GM12878 (cell line): Measurements from ENCODE around the gene VWA8. TPM values are rescaled to one million over a fixed set of nuclear protein-coding genes. Genes with fewer than 3 reads are reported as not detected.

Experiments
- ATAC-seq: fragments of 200-7000 bp; cut with Tn5 transposase; 3 replicates; pipeline ENCODE4 v1.9.1; 2020; ENCODE audit warnings: mild to moderate bottlenecking, moderate library complexity
- BruUV-seq: library from RNA; stranded (reverse); fragments of 400-500 nt; replicated peaks from 2 replicates; lab custom pipeline; 2021; lab: Mats Ljungman, UMichigan
- CTCF ChIA-PET: fragments of 300-600 bp; sonication (Branson Sonifier 250); formaldehyde crosslinking; extraction: SDS; loops from one replicate; lab custom pipeline; 2021; ENCODE audit warnings: inconsistent platforms; lab: Yijun Ruan, JAX
- POLR2A ChIA-PET: fragments of 350-600 bp; formaldehyde crosslinking; extraction: SDS; loops from one replicate; lab custom pipeline; 2021; ENCODE audit warnings: inconsistent platforms; lab: Charles Lee
- RAD21 ChIA-PET: fragments of 300-600 bp; sonication (Branson Sonifier 250); formaldehyde crosslinking; loops from one replicate; lab custom pipeline; 2023; ENCODE audit warnings: antibody characterized with exemption; ENCODE audit not compliant: unreplicated experiment; lab: Charles Lee
- SMC1A ChIA-PET: fragments of 300-600 bp; sonication (Branson Sonifier 250); formaldehyde crosslinking; loops from one replicate; lab custom pipeline; 2023; ENCODE audit not compliant: unreplicated experiment, uncharacterized antibody; lab: Charles Lee
- DNase-seq: peaks from one replicate; pipeline ENCODE4 v3.0.0-alpha.2; 2011; ENCODE audit warnings: low read depth, low spot score
- FAIRE-seq: peaks from 3 replicates; lab custom pipeline; 2011; peaks lifted over from hg19 to GRCh38; lab: Jason Lieb, UNC
- H2AFZ ChIP-seq: 2 replicates; pipeline ENCODE4 v1.6.0; 2011; ENCODE audit warnings: low read depth, low read length, control low read depth; ENCODE audit not compliant: control insufficient read depth
- H3K27ac ChIP-seq: 2 replicates; pipeline ENCODE4 v1.5.1; 2011; ENCODE audit warnings: control low read depth; ENCODE audit not compliant: control insufficient read depth, insufficient read depth
- H3K27me3 ChIP-seq, 2 experiments: replicated peaks in 1 of 2; 2 replicates each; pipeline versions ENCODE4 v1.6.0 to v1.6.1; 2011; ENCODE audit warnings: low read length in 1 of 2; ENCODE audit not compliant: control insufficient read depth in 2 of 2, insufficient read depth in 2 of 2
- H3K36me3 ChIP-seq, 2 experiments: 2 replicates each; pipeline ENCODE4 v1.5.1; 2011; ENCODE audit warnings: low read length in 1 of 2; ENCODE audit not compliant: control insufficient read depth in 2 of 2, insufficient read depth in 2 of 2
- H3K4me1 ChIP-seq: 2 replicates; pipeline ENCODE4 v1.6.1; 2011; ENCODE audit warnings: mild to moderate bottlenecking, low read length, moderate library complexity, mixed read lengths; ENCODE audit not compliant: control insufficient read depth, insufficient read depth
- H3K4me2 ChIP-seq: 2 replicates; pipeline ENCODE4 v1.6.0; 2011; ENCODE audit warnings: control low read depth; ENCODE audit not compliant: control insufficient read depth, insufficient read depth
- H3K4me3 ChIP-seq: fragments of 200-600 bp; sonication (generic); 2 replicates; pipeline ENCODE4 v1.5.1; 2016
- H3K79me2 ChIP-seq: 2 replicates; pipeline ENCODE4 v1.6.0; 2011; ENCODE audit warnings: low read length; ENCODE audit not compliant: control insufficient read depth, insufficient read depth
- H3K9ac ChIP-seq: 2 replicates; pipeline ENCODE4 v1.8.0; 2011; ENCODE audit warnings: low read length, control low read depth, mixed read lengths; ENCODE audit not compliant: control insufficient read depth, insufficient read depth
- H3K9me3 ChIP-seq: replicated peaks from 3 replicates; pipeline ENCODE4 v1.5.1; 2011; ENCODE audit warnings: mild to moderate bottlenecking, low read length; ENCODE audit not compliant: control insufficient read depth, insufficient read depth
- H4K20me1 ChIP-seq: 2 replicates; pipeline ENCODE4 v1.6.0; 2011; ENCODE audit not compliant: control insufficient read depth, insufficient read depth
- TARDBP ChIP-seq: IDR thresholded peaks from 2 replicates; pipeline ENCODE4 v1.6.1; 2016; ENCODE audit warnings: borderline replicate concordance
- ZBED1 ChIP-seq: IDR thresholded peaks from 2 replicates; pipeline ENCODE4 v1.6.1; 2016; ENCODE audit warnings: borderline replicate concordance
- ZNF622 ChIP-seq: fragments of 450-650 bp; IDR thresholded peaks from 2 replicates; pipeline ENCODE4 v1.6.1; 2017; ENCODE audit warnings: mild to moderate bottlenecking, inconsistent platforms
- in situ Hi-C: fragments of 300-500 bp; cut with MboI; formaldehyde crosslinking; loops from 9 replicates; pipeline ENCODE4 v1.14.3; 2018; ENCODE audit warnings: mixed read lengths
- intact Hi-C: fragments of 100-400 bp; cut with micrococcal nuclease; formaldehyde crosslinking; loops from one replicate; pipeline ENCODE4 v1.14.2; 2022; ENCODE audit not compliant: unreplicated experiment
- polyA plus RNA-seq, 11 experiments: library from polyadenylated mRNA; depleted of rRNA in 4 of 11; unstranded in 6 of 11; stranded (reverse) in 5 of 11; fragments of >200 nt; fragmentation: Nextera tagmentation in 4 of 11; fragmentation: Illumina TruSeq in 1 of 11; extraction: Ambion mirVana in 4 of 11; extraction: Trizol in 1 of 11; gene quantifications; 1 replicate in 1 of 11; 2 replicates in 10 of 11; pipeline versions ENCODE4 v1.2.1 to v1.2.3, GENCODE V29; 2011 to 2016; ENCODE audit warnings: inconsistent platforms in 2 of 11, missing spikeins in 2 of 11, low read depth in 1 of 11
- total RNA-seq, 4 experiments: library from RNA; depleted of rRNA in 3 of 4; stranded (reverse); fragments of >200 nt in 3 of 4; fragmentation: Illumina TruSeq in 1 of 4; extraction: Trizol in 1 of 4; gene quantifications; 2 replicates each; pipeline versions ENCODE4 v1.2.1 to v1.2.3, GENCODE V29; 2013 to 2021
- TF ChIP-seq, protein P1 (sequence below): fragments of 150-350 bp; IDR thresholded peaks from 2 replicates; pipeline ENCODE4 v1.6.1; 2016; ENCODE audit warnings: low read depth, low read length

Gene VWA8
- total and polyA plus RNA-seq, 10 of the 15 experiments (the other 5 are each of a cell fraction or from before 2014, with no cell fraction given), result 3.0 to 21.8 (median 13.5) TPM

DNA sequence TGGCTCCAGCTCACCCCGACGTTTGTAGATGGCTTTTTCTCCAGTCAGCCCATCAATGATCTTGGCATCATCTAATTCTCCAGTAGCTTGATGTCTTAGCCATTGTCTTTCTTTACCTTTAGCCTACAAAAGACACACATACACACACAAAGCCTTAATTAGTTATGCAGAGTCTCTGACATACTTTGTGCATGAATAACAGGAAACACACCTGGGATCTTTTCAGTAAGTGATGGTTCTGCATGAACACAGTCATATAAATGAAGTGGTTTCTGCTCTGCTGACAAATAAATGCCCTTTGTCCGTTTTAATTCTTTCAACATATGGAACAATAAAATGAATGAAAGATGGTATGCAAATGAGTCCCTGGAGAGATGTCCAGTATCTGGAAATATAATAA lies 370.3 kb downstream of the VWA8 start (continued):
- no peak for TF ChIP-seq ZNF622
- TF ChIP-seq, all 136 proteins: peak for 0

DNA sequence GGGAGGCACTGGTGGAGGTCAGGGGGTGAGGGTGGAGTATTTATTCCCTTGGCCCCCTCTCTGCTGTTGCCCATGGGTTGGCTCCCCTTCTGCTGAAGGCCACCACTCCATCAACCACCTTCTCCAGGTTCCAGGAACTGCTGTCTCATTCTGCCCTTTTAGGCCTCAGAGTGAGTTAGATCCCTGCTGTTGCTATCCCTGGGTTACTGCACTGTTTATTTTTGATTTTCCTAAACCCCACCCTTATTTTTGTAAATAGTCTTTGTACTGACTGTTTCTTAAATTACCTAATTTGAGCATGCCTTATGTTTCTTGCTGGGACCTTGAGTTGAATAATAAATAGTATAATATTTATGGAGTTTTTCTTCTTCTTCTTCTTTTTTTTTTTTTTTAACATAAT lies 370.8 kb downstream of the VWA8 start:
- H3K27me3 ChIP-seq, result no peaks in the 10 kb centered on the region
- H2AFZ ChIP-seq, result no peak overlapping the region
- H3K9me3 ChIP-seq, result no peaks in the 10 kb centered on the region
- H3K9ac ChIP-seq, result no peak overlapping the region
- no peak overlapping the region for H3K4me2 ChIP-seq
- TF ChIP-seq ZBED1 (no peak), TARDBP (no peak)
- TF ChIP-seq, protein P1, sequence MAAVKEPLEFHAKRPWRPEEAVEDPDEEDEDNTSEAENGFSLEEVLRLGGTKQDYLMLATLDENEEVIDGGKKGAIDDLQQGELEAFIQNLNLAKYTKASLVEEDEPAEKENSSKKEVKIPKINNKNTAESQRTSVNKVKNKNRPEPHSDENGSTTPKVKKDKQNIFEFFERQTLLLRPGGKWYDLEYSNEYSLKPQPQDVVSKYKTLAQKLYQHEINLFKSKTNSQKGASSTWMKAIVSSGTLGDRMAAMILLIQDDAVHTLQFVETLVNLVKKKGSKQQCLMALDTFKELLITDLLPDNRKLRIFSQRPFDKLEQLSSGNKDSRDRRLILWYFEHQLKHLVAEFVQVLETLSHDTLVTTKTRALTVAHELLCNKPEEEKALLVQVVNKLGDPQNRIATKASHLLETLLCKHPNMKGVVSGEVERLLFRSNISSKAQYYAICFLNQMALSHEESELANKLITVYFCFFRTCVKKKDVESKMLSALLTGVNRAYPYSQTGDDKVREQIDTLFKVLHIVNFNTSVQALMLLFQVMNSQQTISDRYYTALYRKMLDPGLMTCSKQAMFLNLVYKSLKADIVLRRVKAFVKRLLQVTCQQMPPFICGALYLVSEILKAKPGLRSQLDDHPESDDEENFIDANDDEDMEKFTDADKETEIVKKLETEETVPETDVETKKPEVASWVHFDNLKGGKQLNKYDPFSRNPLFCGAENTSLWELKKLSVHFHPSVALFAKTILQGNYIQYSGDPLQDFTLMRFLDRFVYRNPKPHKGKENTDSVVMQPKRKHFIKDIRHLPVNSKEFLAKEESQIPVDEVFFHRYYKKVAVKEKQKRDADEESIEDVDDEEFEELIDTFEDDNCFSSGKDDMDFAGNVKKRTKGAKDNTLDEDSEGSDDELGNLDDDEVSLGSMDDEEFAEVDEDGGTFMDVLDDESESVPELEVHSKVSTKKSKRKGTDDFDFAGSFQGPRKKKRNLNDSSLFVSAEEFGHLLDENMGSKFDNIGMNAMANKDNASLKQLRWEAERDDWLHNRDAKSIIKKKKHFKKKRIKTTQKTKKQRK, result no peak
- in situ Hi-C loops, result no loop called here
- intact Hi-C loops, result no loop called here
- DNase-seq (no peak), ATAC-seq (no peak), FAIRE-seq (no peak)
- ChIA-PET SMC1A (interaction anchor here (1.5 kb wide), 1 partner anchor 15 kb away, joined by 3 read pairs; no protein-coding TSS in a partner anchor), CTCF (interaction anchor here (1.5 kb wide), 1 partner anchor 77 kb away, joined by 4 read pairs; no protein-coding TSS in a partner anchor), POLR2A (no interaction called here), RAD21 (no interaction called here)
- no peak overlapping the region for H3K4me3 ChIP-seq
- no peak overlapping the region for H3K27ac ChIP-seq
- no peaks in the 10 kb centered on the region for H3K4me1 ChIP-seq
- no peaks in the 10 kb centered on the region for H4K20me1 ChIP-seq
- no TSS peak for BruUV-seq
- H3K79me2 ChIP-seq, result no peaks in the 10 kb centered on the region
- H3K36me3 ChIP-seq, result no peaks in the 10 kb centered on the region; a peak in 1 of 4 replicates
